NCI-H345 treated with DMSO at 0.1 percent for 48 hours (cell line): ENCODE data around the gene SNX30.

Experiments
- DNase-seq: peaks from one replicate; lab custom pipeline; 2025; ENCODE audit not compliant: unreplicated experiment; lab: John Stamatoyannopoulos, UW

Gene SNX30

DNA sequence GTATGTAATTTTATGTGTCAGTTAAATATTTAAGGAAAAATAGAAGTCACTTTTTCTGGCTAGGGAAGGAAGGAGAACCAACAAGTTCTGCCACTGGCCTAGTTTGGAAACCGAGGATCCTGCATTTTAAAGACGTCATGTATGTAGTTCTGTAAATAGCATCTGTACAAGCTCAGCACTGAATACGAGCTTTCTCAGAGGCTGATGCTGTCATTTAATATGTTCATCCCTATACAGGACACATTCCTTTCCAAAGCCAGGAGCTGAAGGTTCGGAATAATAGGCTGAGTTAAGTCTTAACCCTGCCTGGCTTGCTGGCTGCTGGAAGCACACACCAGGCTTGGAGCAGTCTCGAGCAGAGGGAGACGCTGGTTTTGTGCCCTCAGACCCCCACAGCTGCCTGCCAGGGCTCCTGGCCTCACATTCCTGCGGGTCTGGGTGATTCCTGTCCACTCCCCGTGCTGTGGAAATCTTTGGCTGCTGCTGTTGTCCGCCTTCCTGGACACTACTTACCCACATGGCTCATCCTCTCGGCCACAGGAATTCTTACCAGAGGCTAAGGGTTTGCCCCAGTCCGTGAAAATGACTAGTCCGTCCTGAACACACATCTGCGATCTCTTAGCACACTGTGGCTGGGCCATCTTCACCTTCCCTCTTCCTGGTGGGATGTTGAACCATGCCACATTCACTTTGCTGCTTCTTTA is 103.5 kb downstream of the SNX30 start:
- DNase-seq, result no peak

DNA sequence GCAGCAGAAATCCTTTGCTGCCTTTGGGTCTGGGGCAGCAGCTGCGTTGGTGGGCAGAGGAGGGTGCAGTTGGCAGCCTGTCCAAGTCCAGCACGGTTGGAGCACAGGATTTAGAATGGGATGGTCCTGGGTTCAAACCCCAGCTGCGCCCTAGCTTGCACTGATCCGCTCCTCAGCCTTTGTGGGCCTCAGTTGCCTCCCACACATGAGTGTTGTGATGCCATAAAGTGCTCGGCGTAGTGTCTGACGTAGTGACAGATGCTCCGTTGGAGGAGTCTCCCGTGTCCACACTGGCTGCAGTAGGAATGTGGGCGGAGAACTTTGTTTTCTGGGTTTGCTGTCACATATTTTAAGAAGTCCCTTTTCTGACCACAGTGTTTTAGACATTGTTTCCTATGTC is 104.1 kb downstream of the SNX30 start:
- no peak for DNase-seq

DNA sequence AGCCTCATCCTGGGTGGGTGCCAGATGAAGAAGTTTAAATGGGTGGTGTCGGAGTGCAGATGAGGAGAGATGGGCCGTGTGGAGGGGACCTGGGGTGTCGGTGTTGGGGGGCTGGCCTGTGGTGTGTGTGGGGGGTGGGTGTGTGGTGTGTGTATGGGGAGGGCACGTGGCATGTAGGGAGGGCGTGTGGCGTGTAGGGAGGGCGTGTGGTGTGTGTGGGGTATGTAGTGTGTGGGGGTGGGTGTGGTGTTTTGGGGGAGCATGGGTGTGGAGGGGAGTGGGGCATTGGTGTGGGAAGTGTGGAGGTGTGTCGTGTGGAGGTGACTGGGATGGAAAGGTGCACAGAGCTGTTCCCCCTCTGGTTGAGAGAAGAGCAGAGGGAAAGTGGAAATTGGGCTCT is 105.6 kb downstream of the SNX30 start:
- DNase-seq, result no peak

DNA sequence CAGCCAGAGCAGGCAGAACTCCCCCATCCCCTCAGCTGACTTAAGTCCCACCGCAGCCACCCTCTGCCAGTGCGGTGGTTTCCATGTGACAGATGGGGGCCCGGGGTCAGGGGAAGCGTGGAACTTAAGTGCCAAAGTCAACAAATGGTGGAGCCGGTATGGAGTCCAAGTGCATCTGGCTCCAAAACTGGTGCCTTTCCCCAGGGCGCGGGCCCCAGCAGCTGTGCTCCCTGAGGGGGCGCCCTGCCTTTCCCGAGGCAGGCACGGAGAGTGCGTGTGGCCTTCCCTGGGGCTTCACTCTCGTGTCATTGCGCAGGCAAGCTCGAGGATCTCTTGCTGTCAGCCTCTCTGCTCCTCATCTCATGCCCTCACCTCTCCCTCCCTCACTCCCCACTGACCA is 106.3 kb downstream of the SNX30 start:
- no peak for DNase-seq

DNA sequence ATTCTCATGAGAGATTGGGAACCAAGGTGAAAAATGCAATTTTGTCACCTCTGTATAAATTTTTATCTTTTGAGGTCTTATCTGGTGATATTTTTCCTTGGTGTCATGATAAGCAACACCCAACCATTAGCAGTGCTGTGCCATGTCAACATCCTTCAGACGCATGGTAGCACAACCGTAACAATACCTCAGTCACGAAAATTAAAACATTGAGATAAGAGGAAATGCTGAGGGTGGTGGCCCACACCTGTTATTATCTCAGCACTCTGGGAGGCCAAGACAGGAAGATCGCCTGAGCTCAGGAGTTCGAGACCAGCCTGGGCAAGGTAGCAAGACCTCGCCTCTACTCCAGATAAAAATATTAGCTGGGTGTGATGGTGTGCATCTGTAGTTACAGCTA is 107.4 kb downstream of the SNX30 start:
- DNase-seq, result no peak

DNA sequence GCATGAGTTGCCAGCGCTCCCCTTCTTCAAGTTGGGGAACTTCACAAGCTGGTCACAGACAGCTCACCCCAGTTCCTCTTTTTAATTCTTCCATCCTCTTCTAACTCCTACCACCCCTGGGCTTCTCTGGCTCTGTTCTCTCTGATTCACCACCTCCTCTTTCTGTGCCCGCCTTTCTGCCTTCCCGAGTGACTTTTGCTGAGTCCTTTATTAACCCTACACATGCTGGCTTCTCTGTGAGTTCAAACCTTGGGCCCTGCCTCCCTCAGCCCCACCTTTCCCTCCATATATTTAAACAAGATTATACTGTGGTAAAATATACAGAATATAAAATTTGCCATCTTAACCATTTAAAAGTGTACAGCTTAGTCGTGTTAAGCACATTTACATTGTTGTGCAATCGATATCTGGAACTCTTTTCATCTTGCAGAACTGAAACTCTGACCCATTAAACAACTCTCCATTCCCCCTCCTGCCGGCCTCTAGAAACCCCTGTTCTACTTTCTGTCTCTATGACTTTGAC is 108.1 kb downstream of the SNX30 start:
- no peak for DNase-seq

DNA sequence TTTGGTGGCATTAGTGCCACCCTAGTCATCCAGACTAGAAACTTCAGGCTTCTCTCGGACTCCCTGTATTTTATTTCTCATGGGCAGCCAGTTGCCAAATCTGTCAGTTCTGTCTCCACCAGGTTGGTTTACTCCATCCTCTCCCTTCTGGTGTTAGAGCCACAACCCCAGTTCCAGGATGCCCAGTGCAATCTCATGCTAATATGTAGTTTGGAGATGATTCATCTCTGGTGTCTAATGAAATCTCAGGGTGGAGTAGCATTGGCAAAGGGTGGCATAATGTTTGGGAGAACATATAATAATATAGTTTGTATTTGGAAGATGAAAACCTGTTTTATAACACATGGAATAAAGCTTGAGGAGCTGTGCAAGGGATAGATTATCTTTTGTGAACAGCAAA is 109.9 kb downstream of the SNX30 start:
- DNase-seq, result no peak

DNA sequence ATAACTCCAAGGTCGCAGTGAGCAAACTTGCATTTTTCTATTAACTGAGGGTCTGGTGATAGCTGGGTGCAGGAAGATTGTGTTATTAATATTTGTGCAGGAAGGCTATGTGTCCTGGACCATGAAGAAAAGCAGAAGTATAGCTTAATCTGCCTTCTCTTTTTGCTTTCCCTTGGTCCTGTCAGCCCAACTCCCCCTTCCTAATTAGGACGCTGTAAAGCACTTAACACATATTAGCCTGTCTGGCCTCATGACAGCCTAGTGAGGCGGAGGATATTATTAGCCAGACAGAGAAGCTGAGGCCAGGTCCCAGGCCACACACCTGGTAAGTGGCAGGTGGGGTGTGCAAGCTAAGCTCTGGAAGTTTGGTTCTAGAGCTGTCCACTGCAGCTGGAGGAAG is 110.6 kb downstream of the SNX30 start:
- DNase-seq, result no peak

DNA sequence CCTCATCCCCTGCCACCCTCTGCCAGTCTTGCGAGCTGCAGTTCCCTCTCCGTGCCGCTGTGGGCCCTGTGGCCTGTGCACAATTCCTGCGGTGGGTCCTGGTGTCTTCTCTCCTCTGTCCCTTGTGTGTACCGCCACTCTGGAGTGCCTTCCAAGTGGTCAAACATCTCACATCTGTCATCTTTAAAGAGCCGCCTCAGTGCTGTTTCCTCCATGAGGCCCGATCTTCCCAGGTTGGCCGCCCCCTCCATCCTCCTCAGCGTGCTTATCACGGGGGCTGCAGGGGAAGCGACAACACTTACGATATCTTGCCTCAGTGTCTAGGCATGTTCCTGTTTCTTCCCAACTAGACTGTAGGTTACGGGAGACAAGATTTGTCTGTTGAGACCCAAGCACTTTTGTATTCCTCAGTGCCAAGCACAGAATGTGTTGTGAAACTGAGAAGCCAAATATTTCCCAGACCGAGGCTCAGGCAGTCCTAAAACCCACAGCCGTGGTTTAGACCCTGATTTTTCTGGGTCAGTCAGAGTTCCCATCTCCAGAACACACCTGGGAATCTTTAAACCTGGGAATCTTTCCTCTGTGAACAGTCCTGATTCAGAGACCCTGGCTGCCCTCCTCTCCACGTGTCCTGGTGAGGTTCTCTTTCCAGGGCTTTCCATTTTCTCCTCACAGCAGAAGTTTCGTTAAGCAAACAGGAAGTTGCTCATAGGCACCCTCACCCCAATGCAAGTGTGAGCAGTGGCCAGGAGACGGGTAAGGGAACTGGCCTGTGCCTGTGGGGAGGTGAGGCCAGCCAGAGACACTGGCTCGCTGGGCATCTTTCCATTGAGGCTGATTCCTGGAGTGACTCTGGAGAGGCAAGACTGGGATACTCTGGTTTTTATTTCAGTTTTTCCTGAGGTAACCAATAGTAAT is 111.3 kb downstream of the SNX30 start:
- no peak for DNase-seq

DNA sequence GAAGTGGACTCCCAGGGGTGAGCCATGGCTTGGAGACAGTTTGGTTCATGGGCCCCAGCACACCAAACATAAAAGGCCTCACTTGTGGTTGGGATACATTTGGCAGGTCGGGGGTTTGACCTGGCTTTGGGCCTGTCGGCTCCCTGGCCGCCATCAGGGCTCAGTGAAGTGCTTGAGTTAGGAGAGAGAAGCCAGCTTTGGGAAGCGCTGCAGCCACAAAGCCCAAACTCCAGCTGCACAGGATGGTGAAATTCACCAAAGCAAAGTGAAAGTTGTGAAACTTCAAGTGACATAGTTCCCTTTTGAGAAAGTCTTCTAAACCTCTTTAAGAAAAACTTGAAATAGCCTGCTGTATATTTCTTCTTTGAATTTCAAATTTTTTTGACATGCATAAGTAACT is 112.7 kb downstream of the SNX30 start:
- no peak for DNase-seq

DNA sequence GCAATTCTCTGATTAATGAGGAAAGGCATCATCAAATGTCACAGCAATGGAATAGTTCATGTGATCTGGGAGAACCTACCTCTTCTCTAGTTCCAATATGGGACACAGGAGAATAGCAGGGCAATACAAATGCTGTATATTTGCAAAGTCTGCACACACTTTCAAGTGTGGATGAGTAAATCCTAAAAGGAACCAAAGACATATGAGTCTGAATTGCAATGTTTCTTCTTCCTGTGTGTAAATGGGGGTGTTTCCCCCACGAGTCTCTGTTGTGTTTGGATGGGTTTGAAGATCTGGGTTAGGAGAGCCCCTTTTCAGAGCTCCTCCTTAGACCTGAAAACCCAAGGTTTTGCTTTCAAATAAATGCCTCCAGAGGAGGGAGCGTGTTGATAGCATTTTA is 113.2 kb downstream of the SNX30 start:
- no peak for DNase-seq

DNA sequence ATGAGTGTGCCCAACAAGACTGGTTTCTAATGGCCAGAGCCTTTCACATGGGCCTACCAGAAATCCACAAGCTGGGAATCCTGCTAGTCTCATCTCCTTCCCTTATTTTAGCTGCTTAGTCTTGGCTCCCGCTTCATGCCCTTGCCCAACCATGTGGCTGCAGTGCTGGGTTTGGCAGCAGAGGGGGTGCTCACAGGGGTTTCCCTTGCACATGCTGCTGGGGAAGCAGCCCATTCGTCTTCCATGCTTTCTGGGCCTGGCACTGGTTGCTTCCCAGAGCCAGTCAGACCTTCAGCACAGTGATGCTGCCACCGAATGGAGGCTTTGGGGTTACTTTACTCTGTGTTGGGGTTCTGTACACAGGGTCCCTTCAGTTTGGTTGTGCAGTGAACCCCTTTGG is 113.8 kb downstream of the SNX30 start:
- DNase-seq, result no peak

DNA sequence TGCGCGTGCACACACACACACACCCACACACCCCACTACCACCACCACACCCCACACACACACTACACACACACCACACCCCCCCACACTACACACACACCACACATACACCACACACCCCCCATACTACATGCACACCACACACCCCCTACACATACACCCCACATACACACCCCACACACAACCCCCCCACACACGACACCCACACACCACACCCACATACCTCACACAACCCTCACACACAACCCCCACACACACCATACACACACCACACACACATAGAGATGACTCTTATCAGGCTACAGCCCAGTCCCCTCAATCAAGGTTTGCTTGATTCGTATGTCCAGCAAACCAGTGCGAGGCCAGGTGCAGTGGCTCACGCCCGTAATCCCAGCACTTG is 114.4 kb downstream of the SNX30 start:
- DNase-seq, result no peak

DNA sequence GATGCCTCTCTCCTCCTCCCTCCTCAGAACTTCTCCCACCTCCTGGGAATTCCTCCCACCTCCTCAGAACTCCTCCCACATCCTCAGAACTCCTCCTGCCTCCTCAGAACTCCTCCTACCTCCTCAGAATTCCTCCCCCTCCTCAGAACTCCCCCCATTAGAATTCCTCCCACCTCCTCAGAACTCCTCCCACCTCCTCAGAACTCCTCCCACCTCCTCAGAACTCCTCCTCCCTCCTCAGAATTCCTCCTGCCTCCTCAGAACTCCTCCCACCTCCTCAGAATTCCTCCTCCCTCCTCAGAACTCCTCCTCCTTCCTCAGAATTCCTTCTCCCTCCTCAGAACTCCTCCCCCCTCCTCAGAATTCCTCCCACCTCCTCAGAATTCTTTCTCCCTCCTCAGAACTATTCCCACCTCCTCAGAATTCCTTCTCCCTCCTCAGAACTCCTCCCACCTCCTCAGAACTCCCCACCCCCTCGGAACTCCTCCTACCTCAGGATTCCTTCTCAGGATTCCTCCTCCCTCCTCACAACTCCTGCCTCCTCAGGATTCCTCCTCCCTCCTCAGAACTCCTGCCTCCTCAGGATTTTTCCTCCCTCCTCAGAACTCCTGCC is 116.2 kb downstream of the SNX30 start:
- no peak for DNase-seq

DNA sequence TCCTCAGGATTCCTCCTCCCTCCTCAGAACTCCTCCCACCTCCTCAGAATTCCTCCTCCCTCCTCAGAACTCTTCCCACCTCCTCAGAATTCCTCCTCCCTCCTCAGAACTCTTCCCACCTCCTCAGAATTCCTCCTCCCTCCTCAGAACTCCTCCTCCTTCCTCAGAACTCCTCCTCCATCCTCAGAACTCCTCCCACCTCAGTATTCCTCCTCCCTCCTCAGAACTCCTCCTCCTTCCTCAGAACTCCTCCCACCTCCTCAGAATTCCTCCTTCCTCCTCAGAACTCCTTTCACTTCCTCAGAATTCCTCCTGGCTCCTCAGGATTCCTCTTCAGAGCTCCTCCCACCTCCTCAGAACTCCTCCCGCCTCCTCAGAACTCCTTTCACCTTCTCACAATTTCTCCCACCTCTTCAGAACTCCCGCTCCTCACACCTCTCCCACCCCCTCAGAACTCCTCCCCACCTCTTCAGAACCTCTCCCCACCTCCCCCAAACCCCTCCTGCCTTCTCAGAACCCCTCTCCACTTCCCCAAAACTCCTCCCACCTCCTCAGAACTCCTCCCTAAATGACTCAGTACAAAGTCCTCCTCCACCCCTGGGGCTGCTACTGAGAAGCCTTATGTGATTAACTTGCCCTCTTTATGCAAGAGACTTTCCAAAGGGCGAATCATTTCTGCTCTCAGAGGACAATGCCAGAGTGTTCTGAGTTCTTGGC is 116.9 kb downstream of the SNX30 start:
- DNase-seq, result no peak

DNA sequence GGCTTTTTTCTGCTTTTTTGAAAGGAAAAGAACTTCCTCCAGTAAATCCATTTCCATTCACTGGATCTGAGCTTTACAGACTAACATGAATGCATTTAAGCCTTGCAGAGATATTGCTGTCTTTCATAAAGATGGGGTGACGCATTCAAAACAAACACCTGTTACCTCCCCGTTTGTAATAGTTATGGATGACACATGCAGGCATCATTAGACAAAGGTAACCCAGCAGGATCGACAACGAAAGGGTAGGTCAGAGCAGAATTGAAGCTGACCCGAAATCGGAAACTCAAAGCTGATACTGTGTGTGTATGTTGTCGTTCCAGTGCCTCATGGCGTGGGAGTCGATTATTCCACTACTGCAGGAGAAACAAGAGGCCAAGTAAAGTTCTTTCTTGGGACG is 117.9 kb downstream of the SNX30 start:
- DNase-seq, result no peak

DNA sequence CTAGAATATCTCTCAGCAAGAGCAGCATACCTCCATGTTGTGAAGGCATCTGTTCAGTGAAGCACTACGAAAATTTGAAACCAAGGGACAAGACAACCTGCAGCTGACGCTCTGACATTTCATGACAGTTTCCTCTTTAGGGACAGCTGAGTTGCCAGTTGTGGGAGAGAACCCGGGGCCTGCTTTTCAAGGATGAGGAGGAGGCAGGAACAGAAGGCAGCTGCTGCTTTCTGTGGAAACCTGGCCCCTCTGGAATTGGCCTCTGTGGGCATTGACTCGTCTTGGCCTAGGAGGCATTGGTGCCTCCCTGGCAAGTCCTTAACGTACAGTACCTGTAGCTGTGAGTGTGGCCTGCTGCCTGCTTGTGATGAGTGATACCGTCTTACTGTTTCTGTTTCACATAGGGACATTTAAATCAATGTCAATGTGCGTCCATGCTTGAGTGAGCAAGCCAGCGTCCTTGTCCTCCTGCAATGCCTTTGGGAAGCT is 118.5 kb downstream of the SNX30 start:
- DNase-seq, result no peak

DNA sequence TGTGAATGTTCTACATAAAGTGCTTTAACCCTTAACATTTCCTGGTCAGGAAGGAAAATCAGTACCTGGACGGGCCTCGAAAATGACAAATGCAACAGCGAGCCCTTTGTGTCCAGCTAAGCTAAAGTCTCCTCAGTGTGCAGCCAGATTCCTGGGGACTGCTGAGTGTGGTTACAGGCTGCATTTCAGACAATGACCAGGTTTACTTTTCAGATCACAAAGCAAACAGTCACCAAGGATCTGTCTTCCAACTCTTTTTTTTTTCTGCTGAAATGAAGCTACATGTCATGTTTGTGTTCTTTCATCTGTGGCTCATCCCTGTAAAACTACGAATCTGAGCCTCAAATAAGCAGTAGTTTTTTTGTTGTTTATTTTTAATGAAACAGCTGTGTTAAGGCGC is 119.4 kb downstream of the SNX30 start:
- no peak for DNase-seq

DNA sequence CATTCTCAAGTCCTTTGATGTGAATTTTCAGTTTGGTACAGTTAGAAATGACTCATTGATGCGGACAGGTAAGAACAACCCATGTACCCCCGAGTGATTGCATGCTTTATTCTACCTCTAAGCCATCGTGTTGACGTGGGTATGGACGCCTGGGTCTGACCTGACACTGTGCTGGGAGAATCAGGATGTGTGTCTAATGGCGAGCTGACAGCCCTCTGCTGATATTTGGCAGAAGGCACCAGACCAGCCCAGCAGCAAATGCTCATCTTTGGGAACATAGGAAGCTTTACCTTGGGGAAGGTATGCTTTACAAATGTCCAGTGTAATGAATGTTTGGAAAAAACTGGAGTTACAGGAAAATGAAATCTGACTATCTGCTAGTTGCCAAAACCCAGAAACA is 120.0 kb downstream of the SNX30 start:
- DNase-seq, result no peak

DNA sequence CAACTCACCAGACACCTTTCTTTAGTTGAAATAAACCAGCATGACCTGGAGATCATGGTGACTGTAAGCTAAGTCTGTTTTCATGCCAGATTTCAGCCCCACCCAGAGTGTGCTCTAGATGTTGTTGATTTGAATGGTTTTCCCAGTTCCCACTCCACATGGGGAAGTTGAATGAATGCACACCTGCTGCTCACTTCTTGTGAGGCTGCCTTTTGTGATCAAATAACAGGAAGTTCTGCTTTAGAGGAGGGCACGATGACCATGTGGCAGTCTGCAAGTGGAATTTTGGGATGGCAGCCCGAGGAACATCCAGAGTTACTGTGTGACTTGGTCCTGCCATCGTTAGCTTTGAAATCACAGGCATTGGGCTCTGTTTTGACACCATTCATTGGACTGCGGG is 121.5 kb downstream of the SNX30 start:
- no peak for DNase-seq

DNA sequence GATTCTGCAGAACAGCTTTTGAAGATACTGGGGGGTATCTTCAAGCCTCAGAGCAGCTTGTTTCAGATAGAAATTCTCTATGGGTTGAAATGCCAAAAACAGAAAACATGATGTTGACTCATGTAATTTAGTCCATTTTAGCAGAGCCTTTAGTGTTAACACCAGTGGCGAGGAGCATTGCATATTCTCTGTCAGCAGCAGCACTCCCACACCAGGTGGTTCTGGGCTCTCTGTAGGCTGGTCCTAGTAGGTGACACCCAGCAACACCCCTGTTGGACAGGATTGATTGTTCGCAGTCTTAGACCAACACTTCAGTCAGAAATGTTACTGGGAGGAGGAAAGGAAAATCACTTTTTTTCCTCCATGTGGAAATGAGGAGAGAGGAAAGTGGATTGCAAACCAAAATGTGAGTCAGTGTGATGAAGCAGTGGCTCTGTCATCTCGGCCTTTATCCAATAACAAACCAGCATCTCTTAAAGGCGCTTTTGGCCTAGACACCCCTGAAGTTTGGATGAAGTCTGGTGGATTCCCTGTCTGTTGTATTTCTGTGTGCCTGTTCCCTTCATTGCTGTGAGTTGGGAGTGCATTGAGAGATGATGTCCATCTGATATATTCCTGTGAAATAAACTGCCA is 123.3 kb downstream of the SNX30 start:
- no peak for DNase-seq
